HK-2 (cell line): ENCODE data around the gene WASL.
A peak's percentile ranks its signal among the peaks of the same experiment; 100 is the strongest.
"Not testable (repeated sequence)": the region's sequence is repeated elsewhere in the genome, so short reads cannot be mapped to it uniquely, and the experiment has no call there.

Experiments used
- DNase-seq: peaks from one replicate; pipeline ENCODE4 v3.0.0-alpha.2; 2018; ENCODE audit not compliant: unreplicated experiment

WASL gene

DNA sequence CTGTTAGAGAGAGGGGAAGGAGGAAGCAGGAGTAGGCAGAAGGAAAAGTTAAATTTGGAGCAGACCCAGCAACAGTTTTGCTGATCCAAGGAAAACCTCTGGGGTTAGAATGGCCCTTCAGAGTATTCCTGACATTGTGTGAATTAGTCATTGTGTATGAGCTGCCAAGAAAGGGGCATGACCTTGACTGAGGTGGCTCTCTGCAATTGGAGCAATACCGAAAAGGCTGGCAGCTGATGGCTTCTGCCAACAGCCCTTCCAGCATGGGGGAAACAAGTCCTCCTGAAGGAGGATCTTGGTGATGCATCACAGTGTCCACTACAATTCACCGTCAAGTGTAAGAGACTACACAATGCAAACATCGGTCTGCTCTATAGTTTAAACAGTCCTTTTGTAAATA is 20.6 kb upstream of the WASL start:
- DNase-seq: peak; percentile 60

DNA sequence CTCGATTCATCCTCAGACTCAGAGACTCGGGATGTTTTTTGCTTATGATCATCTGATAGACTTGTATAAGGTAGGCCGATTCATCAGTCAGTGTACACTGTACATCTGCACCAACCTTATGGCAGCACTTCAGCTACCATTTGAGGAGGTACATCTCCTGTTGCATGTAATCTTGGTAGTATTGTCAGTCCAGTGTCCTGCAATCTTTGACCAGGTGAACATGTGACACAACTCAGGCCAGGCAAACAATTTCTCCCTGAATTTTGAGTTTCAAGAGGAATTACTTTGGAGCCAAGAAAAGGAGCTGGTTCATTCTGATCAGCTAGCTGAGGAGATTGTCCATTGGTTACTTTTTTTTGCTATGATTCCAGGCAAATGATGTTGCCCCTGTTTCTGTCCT is 19.7 kb upstream of the WASL start:
- no peak for DNase-seq

DNA sequence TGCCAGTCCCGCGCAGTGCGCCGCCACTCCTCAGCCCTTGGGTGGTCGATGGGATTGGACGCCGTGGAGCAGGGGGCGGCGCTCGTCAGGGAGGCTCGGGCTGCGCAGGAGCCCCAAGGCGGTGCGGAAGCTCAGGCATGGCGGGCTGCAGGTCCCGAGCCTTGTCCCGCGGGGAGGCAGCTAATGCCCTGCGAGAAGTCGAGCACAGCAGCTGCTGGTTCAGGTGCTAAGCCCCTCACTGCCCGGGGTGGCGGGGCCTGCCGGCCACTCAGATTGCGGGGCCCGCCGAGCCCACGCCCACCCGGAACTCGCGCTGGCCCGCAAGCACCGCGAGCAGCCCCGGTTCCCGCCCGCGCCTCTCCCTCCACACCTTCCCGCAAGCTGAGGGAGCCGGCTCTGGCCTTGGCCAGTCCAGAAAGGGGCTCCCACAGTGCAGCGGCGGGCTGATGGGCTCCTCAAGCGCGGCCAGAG is 14.4 kb upstream of the WASL start:
- DNase-seq: no peak

DNA sequence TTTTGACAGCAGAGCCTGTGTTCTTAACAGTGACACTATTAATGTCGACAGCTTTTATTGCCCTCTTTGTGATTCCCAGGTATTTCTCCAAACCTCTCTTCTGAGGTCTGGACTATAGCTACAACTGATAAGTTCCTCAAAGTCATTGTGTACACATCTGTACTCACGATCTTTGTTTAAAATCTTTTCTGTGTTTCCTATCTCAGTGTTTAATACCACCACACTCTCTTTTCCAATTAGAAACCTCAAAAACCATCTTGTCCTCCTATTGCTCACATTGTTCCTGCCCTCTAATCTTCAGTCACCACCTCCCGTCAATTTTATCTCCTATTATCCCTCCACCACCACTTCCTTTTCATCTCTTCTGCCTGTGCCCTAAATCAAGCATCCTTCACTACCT is 12.9 kb upstream of the WASL start:
- no peak for DNase-seq

DNA sequence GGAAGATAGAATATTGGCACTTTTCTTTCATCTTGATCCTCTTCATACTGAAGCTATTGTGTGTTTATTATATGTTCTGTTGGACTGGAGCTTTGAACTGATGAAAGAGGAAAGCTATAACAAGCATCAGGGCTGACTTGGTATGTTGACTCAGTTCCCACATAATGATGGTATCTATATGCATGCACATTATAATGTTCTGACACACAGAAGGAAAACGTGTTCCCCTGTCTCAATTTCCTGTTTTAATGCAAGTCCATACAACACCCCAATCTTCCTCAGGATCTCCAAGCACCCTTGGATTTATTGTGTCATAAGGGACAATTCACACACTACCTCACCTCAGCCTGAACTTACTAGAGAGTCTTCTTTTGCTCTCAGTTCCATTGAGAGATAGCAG is 8.3 kb upstream of the WASL start:
- no peak for DNase-seq

DNA sequence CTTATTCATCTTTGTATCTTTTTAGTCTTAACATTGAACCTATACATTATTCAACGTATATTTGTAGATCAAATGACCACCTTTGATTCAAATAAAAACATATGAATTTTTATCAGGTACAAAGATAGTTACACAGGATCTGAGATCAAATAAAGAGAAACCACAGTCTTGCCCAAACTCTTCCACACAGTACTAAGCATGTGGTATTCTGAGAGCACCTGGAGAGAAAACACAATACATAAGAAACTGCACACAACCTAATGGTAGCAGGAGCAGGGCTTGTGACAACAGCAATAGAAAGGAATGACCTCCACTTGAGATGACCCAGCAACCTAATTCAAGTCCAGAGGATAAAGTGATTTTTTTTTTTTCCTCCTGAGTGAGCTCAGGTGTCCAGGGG is 6.5 kb upstream of the WASL start:
- no peak for DNase-seq

DNA sequence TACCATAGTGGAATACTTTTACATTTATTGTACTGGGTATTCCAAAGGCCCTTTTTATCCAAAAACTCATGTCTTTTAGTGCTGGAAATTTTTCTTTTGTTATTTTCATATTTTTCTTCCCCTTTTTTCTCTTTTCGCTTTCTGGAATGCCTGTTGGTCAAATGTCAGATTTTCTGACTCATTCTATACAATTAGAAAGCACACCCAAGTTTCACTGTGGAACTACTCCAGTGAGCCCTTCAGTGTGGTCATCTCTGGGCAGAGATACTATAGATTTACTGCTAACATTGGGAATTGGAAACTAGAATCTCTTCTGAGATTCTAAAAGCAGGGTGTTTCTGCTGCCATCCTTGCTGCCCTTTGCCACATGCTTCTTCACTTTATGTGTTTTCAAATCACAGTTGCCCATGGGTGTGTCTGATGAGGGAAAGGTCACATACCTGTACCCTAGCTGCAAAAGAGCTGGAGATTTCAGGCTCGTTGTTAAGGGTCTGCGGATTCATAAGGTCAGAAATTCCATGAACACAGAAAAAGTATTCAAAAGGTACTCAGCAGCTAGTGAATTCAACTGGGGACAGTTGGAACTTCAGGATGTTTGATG is 5.6 kb upstream of the WASL start:
- DNase-seq: no peak

DNA sequence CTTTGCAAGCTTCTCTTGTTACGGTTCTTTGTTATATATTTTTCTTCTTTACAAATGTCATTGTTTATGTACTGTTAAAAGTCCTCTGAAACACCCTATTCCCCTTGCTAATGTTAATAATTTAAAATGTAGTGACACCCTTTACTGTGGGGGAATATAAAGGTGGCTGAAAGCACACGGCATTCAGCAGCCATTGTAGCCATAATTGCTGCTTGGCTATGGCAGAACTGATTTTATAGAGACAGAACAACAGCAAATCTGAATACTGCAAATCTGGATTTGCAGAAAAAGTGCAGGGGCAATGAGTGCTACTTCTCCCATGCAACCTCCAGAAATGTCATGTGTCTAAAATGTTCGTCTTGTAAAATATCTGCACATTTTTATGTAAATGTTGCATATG is 3.7 kb upstream of the WASL start:
- no peak for DNase-seq

DNA sequence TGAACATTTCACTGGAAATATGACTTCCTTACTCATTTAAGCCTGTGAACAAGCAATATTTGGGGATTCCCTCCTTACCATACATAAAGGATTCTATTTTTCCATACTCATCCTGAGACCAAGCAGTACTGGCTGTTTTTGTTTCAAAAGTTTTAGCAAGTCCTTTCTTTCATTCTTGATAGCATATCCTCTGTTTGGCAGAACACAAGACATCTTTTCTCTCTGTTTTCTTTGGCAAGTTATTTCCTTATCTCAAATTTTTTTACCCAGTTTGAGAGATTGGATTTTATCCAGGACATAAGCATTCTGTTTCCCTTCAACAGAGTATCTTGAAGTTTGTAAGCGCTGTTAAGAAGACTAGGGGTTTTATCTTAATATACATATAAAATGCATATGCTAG is 3.0 kb upstream of the WASL start:
- no peak for DNase-seq

DNA sequence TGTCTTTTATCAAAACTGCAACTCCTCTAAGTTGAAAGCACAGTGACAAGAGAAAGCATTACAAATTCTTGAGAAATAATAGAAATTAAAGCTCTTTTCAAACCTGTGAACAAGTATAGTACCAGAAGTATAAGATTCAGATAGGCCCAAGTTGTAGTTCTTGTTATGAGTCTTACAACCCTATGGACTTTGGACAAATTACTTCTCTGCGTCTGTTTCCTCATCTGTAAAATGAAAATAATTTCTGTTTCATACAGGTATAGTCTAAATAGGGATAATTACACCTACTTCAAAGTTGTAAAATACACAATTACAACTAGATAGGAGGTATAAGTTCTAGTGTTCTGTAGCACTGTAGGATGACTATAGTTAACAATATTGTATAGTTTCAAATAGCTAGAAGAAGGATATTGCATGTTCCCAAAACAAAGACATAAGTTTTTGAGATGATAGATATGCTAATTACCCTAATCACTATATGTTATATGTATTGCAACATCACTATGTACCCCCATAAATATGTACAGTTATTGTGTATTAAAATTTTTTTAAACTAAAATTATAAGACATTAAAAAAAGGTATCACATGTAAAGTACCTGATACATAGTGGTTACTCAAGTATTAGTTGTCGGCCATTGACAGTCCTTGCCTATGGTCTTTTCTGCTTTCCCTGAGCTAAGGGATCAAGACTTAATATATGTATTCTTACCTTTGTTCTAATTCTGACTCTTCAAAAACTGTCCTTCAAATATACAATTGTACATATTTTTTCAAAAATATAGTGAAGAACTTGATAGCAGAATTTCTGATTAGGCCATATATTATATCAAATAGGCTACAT is 1.8 kb upstream of the WASL start:
- DNase-seq: no peak

DNA sequence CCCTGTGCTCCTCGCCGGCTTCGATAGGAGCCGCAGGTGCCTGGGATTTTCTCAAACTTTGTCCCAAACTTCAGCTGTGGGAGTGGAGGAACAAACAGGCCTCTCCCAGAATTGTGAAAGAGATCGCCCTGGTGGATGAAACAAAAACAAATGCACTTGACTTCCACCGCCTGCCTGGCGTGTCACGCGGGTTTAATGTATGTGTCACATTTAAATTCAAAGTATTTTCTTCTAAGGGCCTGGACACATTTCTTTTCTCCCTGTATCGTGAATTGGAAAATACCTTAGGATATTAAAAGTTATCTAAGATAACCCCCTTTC is 694 bp upstream of the WASL start:
- no peak for DNase-seq

DNA sequence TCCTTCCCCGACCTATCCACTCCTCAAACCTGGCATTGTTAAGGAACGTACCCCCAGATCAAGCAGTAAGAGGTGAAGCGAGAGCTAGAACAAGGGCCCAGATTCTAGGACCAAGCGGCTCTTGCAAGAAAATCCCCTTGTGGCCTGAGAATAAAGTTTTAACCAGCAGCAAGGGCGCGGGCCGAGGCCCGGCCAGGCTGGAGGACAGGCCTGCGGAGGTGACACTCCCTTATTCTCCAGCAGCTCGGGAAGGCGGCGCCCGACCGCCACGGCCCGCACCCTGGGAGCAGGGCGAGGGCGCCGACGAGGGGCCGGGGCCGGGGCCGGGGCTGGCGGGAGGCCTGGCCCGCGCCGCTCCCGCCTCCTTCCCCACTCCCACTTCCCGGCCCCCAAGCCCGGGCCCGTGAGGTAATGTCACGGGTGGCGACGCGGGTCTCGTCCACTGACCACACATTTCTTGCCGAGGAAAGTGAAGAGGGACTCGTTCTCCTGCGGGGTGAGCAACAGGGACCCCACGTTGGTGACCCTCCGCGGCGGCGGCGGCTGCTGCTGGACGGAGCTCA is 551 bp downstream of the WASL start:
- peak; percentile 62 for DNase-seq

DNA sequence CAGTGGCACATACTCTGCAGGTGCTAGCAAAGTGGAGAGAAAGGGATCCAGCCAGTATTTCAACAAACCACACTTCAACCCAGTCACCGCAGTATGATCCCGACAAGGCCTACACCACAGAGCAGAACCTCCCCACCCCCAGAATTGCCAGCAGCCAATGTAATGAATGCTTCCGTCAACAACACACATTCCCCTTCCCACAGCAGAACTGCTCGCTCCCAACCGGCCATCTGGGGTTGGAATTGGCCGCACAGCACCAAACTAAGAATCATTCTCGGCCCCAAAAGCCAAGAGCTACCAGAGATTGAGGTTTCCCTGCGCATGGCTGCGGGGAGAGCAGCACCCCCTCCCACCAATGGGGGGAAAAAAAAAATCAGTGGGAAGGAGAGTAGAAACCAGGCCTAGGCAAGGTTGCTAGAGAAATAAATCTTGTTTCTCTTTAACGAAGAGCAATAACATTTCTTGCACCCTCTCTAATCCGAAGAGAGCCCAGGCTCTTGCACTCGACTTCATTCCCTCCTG is 1.1 kb downstream of the WASL start:
- peak; percentile 72 for DNase-seq

DNA sequence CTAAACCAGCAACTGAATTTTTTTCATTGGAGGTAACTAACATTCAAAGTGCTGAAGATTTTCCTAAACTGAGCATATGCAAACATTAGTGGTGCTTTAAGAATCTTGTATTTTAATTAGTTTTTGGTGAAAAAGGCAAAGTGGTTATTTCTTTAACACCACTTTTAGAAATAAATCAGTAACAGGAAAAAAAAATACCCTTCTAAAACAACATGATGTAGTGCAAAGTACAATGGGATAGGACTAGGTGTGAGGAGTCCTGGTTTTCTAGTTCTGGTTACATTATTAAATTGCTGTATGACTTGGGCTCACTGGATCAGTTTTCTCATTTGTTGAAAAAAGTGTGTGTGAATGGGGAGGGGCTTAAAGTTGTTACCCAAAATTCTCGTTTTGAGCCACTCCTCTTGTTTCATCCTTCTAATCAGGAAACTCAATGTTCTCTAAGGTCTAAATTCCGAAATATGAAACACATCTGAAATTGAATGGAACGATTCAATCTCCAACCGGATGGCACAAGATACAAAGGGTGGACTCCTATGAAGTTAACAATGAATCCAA is 1.8 kb downstream of the WASL start:
- no peak for DNase-seq

DNA sequence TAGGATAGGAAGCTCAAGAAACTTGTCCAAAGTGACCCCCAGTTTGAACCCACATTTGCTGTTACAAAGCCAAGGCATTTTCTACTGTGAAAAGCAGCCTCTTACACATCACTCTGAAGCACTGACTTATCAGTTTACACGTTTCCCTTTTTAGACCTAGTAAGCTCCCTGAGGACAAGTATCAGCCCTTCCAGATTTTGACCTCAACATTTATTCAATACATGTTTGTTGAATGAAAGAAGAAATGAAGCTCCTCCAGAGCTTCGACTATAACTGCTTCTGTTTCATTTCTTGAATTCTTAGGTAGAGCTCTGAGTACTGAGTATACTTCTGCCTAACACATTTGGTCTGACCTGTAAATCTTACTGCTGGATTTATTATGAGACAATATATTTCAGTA is 2.7 kb downstream of the WASL start:
- no peak for DNase-seq

DNA sequence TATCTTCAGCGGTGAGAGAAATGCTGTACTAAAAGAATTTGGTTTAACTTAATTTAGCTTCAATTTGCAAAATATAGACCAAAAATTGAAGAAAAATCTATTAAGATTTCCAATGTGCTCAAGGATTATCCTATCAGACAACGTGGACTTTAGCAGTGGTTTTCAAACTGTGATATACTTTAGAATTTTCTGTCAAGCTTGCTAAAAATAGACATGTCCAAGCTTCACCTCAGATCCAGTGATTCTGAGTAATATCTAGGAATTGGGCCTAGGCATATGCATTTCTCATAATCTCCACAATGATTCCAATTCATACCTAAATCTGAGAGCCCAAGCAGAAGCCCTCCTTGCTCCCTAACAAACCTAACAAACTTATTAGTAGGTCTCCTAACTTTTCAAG is 3.4 kb downstream of the WASL start:
- DNase-seq: no peak

DNA sequence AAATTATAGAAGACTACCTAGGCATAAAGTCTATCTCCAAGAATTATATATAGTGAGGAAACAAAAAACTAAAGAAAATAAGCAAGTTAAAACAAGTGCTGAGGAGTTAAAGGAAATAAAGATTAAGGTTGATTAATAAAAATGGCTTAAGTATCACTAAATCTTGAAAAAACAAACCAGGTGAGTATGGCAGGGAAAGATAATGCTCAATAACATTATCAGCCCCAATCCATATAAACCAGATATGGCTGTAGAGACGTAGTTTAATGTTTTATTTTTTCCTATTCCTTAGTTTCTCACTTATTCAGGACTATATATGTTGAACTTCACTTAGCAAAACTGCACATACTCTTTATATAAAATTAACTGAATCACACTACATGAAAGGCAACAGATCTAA is 4.4 kb downstream of the WASL start:
- no peak for DNase-seq

DNA sequence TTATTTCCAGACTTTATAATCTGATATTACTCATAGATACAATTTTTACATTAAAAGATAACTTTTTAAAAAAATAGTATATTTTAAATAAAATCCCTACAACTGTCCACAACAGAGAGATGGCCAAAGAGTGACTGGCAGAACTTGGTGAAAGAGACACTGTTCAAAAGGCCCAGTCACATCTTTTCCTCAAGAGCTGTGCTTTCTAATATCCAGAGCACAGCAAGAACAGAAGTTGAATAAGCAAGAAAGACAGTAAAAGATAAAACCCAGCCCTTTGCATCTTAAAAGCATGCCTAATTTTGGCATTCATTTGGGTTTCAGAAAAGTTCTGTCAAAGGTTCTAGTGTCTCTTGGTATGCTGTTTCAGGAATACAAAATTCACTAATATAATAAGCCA is 6.9 kb downstream of the WASL start:
- DNase-seq: no peak

DNA sequence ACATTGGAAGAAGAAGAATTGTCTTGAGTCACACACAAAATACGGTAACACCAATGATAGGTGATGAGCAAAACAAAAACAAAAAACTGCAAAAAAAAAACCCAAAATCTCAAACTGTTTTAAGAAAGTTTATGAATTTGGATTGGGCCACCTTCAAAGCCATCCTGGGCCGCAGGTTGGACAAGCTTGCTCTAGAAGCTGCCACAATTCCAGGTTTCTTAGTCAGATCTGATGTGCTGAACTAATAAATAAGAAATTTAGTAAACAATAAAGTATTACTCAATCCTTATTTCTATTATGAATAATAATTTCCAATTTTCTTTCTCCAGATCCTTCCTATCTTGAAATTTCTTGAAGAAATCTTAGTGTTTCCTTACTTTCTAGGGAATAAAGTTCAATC is 10.0 kb downstream of the WASL start:
- DNase-seq: no peak

DNA sequence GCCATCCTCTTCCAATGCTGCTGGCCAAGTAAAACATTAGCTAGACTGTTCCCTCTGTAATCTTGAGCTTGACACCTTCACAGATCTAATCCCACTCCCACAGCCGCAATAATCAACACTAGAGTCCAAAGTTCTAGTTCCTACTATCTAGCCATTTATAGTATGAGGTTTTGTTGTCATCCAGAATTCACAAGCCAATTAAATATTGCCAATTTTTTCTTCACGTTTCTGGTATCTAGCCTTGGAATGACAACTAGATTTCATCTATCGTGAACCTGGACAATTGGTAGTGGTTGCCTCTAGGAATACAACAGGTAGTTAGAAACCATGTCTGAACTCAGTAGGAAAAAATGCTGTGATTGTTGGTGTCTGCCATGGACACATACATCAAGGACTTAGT is 10.4 kb downstream of the WASL start:
- no peak for DNase-seq

DNA sequence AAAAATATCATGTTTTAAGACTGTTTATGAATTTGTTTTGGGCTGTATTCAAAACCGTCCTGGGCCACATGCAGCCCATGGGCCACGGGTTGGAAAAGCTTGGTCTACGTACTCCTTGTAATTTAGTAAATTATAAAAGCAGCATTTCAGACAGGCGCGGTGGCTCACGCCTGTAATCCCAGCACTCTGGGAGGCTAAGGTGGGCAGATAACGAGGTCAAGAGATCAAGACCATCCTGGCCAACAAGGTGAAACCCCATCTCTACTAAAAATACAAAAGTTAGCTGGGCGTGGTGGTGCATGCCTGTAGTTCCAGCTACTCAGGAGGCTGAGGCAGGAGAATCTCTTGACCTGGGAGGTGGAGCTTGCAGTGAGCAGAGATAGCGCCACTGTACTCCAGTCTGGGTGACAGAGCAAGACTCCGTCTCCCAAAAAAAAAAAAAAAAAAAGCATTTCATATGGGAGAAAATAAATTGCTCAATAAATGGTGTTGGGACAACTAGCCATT is 11.6 kb downstream of the WASL start:
- DNase-seq: not testable (repeated sequence)

DNA sequence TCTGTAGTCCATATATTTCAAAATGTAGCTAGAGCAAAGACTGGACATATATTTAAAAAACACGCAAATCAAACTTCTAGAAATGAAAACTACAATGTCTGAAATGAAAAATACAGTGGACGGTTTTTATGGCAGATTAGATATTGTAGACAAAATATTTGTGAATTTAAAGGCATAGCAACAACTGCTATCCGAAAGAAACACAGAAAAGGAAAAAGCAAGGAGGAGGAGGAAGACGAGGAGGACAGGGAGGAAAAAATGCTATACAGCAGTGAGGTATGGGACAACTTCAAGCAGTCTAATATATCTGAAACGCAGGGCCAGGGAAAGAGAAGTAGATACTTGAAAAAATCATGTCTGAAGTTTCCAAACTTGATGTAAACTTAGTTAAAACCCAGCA is 13.3 kb downstream of the WASL start:
- DNase-seq: no peak

DNA sequence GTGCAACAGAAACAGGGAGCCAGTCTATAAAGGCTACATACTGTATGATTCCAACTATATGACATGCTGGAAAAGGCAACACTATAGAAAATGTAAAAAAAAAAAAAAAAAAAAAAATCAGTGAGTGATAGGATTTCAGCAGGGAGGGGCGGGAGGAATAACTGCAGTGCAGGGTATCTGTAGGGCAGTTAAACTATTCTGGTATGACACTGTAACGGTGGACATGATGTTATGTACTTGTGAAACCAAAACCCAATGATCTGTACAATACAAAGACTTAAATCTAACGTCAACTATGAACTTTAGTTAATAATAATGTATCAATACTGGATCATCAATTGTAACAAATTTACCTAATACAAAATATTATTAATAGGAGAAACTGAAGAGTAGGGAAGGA is 14.3 kb downstream of the WASL start:
- DNase-seq: no peak
